ENCODE data around the gene NCF4.

NCF4 gene

DNA sequence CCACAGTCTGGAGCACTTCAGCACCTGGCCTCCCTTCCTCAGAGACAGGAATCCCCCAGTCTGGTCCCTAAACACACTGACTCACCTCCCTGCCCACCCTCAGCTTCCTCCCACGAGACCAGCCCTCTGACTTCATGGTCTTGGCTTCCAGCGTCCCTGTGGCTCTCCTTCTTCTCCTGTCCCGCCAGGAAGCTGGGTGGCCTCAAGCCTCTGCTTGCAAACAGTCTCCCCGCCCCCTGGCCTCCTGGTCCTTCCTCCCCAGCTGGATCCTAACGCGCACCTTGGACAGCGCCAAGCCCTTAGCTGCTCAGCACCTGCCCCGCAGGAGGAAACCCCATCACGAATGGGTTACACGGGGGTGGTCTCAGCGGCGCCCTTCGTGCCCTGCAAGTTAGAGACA lies 4.5 kb downstream of the NCF4 start:
- FAIRE-seq, result no peak

DNA sequence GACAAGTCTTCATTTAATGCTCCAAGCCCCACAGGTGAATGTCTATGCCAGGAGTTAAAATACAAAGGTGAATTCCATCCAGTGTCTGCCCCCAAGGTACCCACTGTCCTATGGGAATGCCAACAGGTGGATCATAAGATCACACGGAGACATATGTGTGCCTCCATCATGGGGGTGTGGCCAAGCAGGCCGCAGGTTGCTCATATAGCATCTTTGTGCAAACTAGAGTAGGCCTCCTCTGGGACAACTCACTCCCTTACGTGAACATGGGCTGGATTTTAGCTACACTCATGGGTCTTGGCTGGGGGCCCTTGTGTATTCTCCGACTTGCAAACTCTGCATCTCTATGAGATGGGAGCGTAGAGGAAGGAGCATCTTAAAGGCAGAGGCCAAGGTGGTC lies 6.9 kb downstream of the NCF4 start:
- FAIRE-seq, result no peak

DNA sequence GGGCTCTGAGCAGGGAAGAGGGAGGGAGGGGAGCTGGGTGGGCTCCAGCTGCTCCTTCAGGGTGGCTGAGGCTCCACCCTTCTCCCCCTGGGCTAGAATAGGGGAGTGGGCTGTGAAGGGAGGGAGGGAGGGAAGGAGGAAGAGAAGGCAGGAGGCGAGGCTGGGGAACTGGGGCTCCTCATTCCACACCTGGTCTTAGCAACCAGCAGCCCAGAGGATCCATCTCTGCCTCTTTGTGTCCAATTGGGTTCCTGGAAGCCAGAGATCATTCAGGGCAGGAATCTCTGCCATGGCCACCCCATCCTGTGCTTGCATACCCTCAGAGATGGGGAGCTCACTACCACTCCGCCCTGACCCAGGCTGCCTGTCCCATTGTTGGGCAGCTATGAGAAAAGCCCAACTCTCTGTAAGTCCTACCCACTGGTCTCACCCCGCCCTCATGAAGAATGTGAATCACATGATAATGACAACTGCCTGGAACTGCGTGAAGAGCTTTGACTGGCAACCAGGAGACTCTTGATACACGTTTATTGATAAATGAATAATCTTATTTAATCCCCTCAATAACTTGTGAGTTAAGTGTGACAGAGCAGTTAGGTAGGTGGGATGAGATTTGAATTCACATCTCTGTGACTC lies 7.9 kb downstream of the NCF4 start:
- no peak for FAIRE-seq

DNA sequence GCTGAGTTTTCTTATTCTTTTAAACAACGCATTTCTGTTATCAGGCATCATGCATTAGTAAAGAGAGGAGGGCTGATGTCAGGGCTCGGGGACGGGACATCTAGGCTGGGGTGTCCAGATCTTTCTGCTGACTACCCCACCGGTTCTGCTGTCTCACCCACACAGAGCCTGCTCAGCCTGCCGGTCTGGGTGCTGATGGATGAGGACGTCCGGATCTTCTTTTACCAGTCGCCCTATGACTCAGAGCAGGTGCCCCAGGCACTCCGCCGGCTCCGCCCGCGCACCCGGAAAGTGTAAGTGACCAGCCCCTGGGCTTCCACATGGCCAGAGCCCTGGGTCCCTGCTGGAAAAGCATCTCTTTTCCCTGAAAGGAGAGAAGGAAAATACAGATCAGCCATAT lies 9.4 kb downstream of the NCF4 start:
- no peak for FAIRE-seq

DNA sequence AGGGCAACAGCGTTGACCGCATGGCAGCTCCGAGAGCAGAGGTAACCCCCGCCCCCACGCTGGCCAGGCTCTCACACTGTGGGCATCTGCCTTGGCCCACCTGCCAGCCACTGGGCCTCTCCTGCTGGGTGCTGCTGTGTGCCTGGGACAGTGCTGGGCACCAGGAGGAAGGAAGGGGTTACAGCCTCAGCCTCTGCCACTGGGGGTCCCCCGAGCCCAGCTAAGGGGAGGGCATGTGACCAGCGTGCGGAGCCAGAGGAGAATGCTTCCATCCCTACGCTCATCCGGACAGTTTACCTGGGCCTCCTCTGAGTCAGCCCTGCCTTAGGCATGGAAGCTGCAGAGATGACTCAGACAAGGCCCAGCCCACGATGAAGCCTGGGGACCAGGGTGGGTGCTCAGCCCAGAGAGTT lies 10.9 kb downstream of the NCF4 start:
- FAIRE-seq, result no peak

DNA sequence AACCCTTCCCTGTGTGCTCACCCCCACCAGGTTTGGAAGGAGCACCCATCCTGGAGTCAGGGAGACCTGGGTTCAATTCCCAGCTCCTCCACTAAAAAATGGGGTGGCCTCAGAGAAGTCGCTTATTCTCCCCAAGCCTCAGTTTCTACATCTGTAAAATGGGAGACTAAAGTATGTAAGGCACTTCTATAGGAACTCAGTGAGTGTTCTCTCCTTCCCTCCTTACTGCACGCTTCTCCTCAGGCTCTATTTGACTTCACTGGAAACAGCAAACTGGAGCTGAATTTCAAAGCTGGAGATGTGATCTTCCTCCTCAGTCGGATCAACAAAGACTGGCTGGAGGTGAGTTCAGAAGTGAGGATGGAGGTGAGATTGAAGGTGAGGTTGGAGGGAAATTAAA lies 11.3 kb downstream of the NCF4 start:
- FAIRE-seq, result no peak

DNA sequence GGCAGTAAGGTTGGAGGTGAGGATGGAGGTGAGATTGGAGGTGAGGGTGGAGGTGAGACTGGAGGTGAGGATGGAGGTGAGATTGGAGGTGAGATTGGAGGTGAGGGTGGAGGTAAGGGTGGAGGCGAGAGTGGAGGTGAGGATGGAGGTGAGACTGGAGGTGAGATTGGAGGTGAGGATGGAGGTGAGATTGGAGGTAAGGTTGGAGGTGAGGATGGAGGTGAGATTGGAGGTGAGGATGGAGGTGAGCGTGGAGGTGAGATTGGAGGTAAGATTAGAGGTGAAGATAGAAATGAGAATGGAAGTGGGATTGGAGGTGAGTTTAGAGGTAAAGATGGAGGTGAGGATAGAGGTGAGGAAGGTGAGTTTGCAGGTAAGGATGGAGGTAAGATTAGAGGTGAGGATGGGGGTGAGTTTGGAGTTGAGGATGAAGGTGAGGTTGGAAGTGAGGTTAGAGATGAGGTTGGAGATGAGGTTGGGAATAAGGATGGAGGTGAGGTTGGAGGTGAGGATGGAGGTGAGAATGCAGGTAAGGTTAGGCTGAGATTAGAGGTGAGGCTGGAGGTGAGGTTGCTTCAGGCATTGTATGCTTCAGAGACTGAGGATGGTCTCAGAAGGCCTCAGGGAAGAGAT lies 12.2 kb downstream of the NCF4 start:
- FAIRE-seq, result no peak

DNA sequence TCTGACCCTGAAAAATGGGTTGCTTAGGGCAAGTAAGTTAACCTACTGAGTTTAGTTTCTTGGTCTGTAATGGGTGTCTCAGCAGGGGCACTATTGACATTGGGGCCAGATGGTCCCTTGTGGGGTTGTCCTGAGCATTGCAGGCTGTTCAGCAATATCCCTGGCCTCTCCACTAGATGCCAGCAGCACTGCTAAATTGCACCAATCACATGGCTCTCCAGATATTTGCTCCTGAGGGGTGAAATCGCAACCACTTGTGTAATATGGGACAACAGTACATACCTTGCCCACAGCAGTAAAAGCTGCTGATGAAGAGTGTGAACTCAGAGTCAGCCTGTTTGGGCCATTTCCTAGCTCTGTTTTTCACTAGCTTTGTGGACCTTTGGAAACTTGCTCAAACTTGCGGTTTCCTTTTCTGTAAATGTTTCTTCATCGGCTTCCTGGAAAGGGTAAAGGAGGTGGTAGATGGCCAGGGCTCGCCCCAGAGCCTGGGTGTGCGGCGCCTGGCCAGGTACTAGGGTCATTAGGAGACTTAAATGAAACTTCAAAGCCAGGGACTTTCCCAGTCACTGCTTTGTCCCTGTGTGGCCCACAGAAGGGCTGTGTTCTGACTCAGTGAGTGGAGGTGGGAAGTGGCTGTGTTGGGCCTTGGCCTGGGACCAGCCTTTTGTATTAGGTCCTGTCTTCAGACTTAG lies 13.0 kb downstream of the NCF4 start:
- no peak for FAIRE-seq

DNA sequence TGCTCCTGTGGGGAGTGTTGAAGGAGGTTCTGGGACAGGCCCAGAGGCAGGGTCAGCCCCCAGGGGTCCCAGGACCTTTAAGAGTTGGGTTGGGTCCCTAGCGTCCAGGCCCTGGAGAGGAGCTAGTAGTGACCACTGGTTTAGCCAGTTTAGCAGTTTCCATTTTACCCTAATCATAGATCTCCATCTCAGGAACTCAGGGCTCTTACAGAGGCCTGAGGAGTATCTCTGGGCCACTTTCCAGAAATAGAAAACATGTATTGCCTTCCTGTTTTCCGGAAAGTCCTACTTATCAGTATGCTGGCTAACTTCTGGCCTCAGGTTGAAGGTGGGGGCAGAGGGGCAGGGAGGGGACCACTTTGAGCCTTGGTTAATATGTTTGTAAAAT lies 13.5 kb downstream of the NCF4 start:
- FAIRE-seq, result no peak

DNA sequence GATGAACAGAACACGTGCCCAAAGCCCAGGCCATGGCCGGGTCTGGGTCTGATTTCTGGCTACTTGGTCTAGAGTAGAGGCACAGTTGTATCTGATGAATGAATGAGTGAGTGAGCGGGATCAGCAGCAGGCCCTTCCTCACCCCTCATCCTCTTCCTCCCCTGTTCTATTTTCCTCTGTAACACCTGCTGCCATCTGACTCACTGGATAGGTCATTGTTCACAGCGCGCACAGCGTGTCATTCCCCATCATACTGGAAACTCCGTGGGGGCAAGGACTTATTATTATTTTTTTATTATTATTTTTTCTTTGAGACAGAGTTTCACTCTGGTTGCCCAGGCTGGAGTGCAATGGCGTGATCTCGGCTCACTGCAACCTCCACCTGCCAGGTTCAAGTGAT lies 13.9 kb downstream of the NCF4 start:
- no peak for FAIRE-seq

DNA sequence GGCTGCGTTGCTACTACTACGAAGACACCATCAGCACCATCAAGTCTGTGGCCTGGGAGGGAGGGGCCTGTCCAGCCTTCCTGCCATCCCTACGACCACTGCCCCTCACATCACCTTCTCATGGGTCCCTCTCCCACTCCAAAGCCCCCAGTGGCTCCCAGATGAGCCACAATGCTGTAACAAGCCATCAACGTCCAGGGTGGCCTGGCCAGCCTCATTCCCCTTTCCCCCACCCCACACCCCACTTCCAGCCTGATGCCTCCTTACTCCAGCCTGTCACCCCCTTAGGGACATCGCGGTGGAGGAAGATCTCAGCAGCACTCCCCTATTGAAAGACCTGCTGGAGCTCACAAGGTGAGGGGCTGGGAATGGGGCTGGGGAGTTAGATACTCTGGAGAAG lies 14.9 kb downstream of the NCF4 start:
- no peak for FAIRE-seq

DNA sequence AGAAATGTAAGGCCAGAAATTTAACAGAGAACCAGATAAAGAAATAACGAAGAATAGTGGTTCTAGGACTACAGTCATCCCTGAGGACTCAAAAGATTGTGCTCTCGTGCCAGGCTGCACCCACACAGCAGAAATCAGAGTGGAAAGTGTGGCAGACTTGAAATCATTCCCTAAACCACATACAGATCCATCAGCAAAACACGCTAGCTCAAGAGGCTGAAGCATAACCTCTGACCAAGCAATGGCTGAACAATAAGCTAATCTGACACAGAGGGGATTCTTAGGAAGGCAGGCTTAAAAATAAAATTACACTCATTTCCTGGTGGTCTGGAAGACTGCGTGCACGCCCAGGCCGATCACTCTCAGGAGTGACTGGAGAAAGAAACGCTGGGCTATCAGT lies 19.0 kb downstream of the NCF4 start:
- no peak for FAIRE-seq

DNA sequence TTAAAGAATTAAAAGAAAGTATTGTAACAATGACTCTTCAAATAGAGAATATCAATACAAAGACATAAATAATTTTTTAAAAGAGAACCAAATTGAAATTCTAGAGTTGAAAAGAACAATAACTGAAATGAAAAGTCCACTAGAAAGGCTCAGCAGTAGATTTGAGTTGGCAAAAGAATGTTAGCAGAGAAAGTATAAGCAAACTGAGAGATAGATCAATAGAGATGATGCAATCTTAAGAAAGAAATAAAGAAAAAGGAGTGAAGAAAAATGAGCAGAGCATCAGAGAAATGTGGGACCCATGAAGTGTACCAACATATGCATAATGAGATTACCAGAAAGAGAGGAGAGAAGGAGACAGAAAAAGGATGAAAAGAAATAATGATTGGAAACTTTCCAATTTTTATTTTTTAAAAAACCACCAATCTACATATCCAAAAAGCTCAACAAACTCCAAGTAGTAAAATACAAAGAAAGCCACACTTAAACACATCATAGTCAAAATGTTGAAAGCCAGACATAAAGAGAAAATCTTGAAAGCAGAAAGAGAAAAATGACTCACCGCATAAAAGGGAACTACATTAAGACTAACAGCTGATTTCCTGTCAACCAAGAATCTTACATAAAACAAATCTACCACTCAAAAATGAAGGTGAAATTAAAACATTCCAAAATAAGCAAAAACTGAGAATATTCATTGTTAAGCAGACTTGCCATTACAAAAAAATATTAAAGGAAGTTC lies 20.9 kb downstream of the NCF4 start:
- no peak for FAIRE-seq

DNA sequence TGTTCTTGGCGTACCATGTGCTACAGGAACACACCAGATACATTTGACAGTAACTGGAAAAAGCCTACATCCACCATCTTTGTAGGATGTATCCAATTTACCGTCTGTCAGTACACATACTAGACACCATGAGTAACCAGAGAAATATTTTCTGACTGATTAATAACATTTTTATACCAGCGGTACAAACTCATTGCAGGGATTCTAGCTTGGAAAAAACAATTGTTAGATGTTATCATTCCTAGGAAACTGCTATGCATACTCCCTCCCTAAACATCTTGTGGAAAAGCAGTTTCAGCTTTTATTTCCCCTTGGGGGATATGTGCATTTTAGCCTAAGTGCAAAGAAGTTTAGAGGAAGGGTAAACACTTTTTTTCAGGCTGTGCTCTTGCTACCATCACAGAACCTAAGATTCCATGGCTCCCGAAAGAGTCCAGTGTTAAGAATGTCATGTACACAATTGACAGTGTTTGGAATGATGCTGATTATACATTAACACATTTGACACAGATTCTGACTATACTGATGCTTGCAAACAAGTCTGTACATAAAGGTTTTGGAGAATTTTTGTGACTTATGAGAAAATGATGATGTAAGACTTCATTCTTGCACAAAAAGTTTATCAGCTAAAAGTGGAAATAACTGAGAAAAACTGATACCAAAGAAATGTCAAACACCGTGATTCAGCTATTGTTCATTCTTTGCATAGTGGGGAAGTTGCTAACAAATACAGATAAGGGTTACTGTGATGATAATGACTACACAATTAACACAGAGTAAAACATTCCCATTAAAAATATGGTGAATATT lies 23.7 kb downstream of the NCF4 start:
- no peak for FAIRE-seq

DNA sequence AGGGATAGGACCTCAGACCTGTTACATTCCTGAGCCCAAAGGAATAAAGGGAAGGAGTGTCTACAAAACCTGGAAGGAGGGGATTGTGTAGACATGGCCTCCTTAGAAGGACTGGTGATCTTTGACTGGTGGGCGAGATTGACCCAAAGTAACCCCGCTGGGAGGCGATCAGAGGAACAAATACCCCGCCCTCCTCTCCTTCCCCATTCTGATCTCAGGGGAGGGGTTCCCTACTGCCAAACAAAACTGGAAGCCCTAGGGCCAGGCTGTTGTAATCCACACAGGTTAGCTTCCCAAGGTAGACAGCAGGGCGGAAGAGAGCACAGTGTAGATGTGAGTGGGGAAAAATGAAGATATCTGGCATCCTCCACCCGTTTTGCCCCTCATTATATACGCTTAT lies 24.7 kb downstream of the NCF4 start:
- FAIRE-seq, result no peak

DNA sequence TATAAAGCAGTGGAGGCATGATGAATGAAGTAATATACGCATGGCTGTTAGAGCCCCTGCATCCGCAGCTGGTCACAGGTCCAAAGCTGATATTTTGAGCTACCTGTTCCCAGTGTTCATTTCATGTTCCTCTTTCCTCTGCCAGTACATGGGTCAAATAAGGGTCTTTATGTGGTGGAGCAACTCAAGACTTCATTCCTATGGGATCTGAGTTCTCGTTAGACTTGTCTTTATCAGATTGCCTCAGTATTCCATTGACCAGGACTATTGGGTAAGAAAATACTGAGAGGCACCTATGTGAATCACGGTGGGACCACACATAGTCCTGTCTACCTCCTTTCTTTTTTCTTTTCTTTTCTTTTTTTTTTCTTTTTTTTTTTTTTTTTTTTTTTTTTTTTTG lies 25.2 kb downstream of the NCF4 start:
- no peak for FAIRE-seq

DNA sequence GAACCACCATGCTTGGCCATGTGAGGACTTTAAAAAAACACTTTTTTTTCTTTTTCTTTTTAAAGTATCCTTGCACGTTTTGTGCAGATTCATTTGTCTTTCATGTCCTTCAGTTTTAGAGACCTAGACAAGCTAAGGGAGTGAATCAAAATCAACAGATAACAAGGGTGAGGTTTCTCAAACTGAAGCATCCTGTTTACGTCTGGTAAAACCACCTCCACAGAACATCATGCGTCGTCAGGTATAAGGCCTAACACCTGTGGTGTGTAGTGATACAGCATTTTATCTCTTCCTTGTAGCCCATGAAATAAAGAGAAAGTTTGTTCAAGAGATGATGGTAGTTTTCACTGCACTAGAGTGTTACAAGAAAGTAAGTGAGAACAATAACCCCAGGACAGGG lies 26.4 kb downstream of the NCF4 start:
- FAIRE-seq, result no peak

DNA sequence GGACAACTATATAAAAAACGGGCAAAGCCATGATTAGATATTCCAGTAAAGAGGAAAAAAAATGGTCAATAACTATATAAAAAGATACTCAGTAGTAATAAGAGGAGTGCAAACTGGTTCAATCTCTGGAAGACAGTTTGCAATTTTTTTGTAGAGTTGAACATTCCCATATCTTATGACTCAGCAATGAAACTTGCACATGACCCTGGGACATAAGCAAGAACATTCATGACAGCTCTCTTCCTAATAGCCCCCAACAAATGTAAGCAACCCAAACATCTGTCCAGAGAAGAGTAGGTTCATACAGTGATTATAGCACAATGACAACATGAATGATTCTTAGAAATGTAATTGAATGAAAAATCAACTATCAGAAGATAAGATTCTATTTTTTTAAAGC lies 30.8 kb downstream of the NCF4 start:
- no peak for FAIRE-seq

DNA sequence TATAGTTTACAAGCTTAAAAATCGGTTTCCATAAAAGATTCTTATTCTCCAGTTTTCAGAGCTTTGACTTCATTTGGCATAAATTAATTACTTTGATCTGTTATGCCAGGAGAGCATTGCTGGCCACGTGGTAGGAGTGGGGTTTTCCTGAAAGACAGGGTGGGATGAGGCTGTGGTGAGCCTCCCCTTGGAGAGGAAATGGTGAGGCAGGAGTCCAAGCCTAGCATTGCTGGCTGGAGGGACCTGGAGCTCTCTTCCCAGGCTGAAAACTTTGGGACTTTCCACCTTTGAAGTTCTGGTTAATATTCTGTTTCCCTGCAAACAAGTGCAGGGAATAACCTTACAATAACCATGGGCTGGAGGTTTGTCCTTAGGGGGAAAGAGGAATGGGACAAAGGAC lies 31.5 kb downstream of the NCF4 start:
- FAIRE-seq, result no peak

DNA sequence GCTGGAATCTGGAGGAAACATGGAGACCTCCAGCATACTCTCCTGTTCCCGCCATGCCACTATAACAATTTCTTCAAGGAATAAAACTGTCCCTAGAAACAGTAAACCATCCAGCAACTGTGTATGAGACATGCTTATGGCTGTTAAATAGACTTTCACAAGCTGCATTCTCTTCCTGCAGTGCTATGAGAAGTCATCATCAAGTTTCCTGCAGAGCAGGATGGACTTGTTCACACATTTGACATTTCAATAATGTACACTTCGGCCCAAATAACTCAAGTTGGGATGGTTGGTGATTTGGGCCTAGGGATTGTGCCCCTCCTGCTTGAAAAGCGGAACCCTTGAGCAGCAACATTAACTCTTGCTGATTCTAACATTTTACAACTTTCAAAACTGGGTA lies 32.5 kb downstream of the NCF4 start:
- no peak for FAIRE-seq

DNA sequence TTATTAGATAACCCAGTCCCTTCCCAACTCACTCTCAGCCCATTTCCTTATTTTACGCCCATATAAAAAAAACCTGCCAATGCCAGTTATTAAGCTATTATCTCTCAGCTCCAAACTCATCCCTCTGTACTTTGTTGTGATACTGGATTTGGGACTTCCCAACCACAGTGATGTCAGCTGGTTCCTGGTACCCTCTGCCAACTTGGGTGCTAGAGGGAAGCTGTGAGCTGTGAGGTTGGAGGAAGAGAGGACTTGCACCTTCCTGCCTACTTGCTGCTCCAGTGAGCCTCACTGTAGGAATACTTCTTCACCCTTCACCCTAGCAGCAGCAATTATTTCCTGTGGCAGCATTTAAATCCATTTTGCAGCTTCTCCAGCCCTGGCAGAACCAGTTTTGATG lies 33.5 kb downstream of the NCF4 start:
- no peak for FAIRE-seq

DNA sequence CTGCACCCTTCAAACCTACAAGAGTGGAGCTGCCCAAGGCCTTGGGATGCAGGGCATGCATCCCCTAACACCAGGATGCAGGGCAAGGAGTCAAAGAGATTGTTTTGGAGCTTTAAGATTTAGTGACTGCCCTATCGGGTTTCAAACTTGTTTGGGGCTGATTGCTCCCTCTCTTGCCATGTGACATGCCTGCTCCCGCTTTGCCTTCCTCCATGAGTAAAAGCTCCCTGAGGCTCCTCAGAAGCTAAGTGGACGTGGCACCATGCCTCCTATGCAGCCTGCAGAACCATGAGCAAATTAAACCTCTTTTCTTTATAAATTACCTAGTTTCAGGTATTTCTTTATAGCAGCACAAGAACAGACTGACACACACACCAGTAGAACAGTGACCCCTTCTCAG lies 36.8 kb downstream of the NCF4 start:
- FAIRE-seq, result no peak

DNA sequence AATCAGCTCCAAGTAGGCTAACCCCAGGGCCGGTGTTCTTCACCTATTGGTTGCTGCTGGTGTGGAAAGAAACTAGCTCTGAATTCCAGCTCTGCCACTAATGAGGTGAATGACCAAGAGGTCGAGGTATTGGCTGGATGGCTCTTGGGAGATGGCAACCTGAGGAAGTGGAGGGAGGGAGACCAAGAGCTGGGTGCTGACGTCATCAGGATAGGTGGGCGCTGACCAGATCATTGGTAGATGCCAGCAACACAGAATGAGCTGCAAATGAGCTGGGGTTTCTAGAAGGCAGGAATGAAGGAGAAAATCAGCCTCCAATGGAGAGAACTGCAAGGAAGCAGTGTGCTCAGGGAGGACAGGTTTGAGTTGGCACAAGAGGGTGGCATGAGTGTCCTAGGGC lies 37.9 kb downstream of the NCF4 start:
- FAIRE-seq, result no peak
